ENCODE measurements around the gene SYT3.
A peak's percentile ranks its signal among the peaks of the same experiment; 100 is the strongest.

The SYT3 gene

GRCh38 chr19:50676625-50677197 lies 37.0 kb upstream of the SYT3 start:
- no peak for TF ChIP-seq CTCF (conservative IDR thresholded peaks at IDR 0.05; ENCODE audit: low read depth, low read length)
- no peak for DNase-seq (ENCODE audit: low read depth)
- no peak overlapping the region for H3K4me3 ChIP-seq (ENCODE audit: low read length)

DNA sequence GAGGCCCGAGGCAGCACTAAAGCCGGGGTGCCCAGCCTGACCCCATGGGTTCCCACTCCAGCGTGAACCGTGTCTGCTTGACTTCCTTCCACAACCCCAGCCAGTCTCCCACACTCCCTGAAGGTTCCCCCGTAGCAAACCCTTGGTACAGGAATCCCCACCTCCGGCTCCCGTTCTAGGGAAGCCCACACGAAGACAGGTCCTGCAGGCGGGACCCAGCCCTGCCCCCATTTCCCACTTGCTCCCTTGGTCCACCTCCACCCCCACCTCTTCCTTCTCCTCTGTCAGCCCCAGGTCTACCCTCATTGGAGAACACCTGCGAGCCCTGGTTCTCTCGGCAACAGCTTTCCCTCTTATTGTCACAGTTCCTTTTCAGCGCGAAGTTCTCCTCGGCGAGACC lies 33.4 kb upstream of the SYT3 start:
- no peak for DNase-seq (ENCODE audit: low read depth)
- TF ChIP-seq CTCF (conservative IDR thresholded peaks at IDR 0.05; ENCODE audit: low read depth, low read length), result no peak
- no peak overlapping the region for H3K4me3 ChIP-seq (ENCODE audit: low read length)

- DNase-seq (ENCODE audit: low read depth), result no peak
- no peak overlapping the region for H3K4me3 ChIP-seq (ENCODE audit: low read length)
- no peak for TF ChIP-seq CTCF (conservative IDR thresholded peaks at IDR 0.05; ENCODE audit: low read depth, low read length)
These were observed 30.4 kb upstream of the SYT3 start for GRCh38 chr19:50670102-50670380.

- no peak for DNase-seq (ENCODE audit: low read depth)
- no peak overlapping the region for H3K4me3 ChIP-seq (ENCODE audit: low read length)
- peak; percentile 76 for TF ChIP-seq CTCF (conservative IDR thresholded peaks at IDR 0.05; ENCODE audit: low read depth, low read length)
These were observed 29.8 kb upstream of the SYT3 start for GRCh38 chr19:50669302-50670101.

- no peak for TF ChIP-seq CTCF (conservative IDR thresholded peaks at IDR 0.05; ENCODE audit: low read depth, low read length)
- no peak overlapping the region for H3K4me3 ChIP-seq (ENCODE audit: low read length)
- no peak for DNase-seq (ENCODE audit: low read depth)
These were observed 29.2 kb upstream of the SYT3 start for GRCh38 chr19:50668879-50669278.

DNA sequence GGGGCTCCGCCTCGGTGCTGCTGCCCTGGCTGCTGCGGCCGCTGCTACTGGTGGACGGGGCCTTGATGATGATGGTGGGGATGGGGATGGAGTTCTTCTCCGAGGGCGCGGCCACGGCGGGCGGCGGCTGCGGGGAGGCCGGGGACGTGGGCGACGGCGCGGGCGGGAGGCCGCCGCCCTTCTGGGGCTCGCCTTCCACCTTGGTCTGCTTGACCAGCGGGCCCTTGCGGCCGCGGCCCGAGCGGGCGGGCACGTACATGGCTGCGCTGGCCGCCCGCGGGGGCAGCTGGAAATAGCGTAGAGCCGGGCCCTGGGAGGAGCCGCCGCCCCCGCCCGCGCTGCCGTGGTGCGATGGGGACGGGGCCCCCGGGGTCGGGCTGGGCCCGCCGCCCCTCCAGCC lies 28.7 kb upstream of the SYT3 start:
- no peak for DNase-seq (ENCODE audit: low read depth)
- H3K4me3 ChIP-seq (ENCODE audit: low read length), result no peak overlapping the region
- TF ChIP-seq CTCF (conservative IDR thresholded peaks at IDR 0.05; ENCODE audit: low read depth, low read length), result no peak

- no peak overlapping the region for H3K4me3 ChIP-seq (ENCODE audit: low read length)
- no peak for DNase-seq (ENCODE audit: low read depth)
- TF ChIP-seq CTCF (conservative IDR thresholded peaks at IDR 0.05; ENCODE audit: low read depth, low read length), result no peak
These were observed 28.1 kb upstream of the SYT3 start for GRCh38 chr19:50667759-50668231.
